Endothelial cell of umbilical vein (primary cell): Measurements from ENCODE around the gene LNX2. TPM values are rescaled to one million over a fixed set of nuclear protein-coding genes. Genes with fewer than 3 reads are reported as not detected.
A peak's percentile ranks its signal among the peaks of the same experiment; 100 is the strongest.

Experiments used
- BruUV-seq: library from RNA; stranded (reverse); fragments of 400-500 nt; replicated peaks from 2 replicates; lab custom pipeline; 2021; lab: Mats Ljungman, UMichigan
- CTCF ChIA-PET: fragments of 300-600, 350-600 bp; sonication (Branson Sonifier 250); formaldehyde crosslinking; loops from one replicate; lab custom pipeline; 2021; ENCODE audit warnings: antibody characterized with exemption, inconsistent platforms; lab: Charles Lee
- POLR2A ChIA-PET: fragments of 300-600, 350-600 bp; sonication (Branson Sonifier 250); formaldehyde crosslinking; loops from one replicate; lab custom pipeline; 2021; ENCODE audit warnings: antibody characterized with exemption, inconsistent platforms; lab: Charles Lee
- DNase-seq: peaks from one replicate; pipeline ENCODE4 v3.0.0-alpha.2; 2011; ENCODE audit warnings: low read depth, low spot score
- FAIRE-seq: peaks from 2 replicates; lab custom pipeline; 2011; peaks lifted over from hg19 to GRCh38; lab: Jason Lieb, UNC
- H2AFZ ChIP-seq: 2 replicates; pipeline ENCODE4 v1.6.0; 2012; ENCODE audit warnings: low read depth, low read length, control low read depth, inconsistent platforms
- H3K27ac ChIP-seq: 2 replicates; pipeline ENCODE4 v1.5.1; 2011; ENCODE audit warnings: low read depth, mild to moderate bottlenecking, control low read depth, low read length, moderate library complexity; ENCODE audit not compliant: insufficient read depth
- H3K27me3 ChIP-seq, 2 experiments: 2 replicates each; pipeline versions ENCODE4 v1.6.0 to v1.6.1; 2011; ENCODE audit warnings: low read length in 2 of 2, mixed read lengths in 1 of 2; ENCODE audit not compliant: control insufficient read depth in 2 of 2, insufficient read depth in 2 of 2
- H3K36me3 ChIP-seq, 2 experiments: 2 replicates in 1 of 2; 3 replicates in 1 of 2; pipeline ENCODE4 v1.5.1; 2011; ENCODE audit warnings: low read length in 2 of 2, mild to moderate bottlenecking in 1 of 2, moderate library complexity in 1 of 2; ENCODE audit not compliant: control insufficient read depth in 2 of 2, insufficient read depth in 2 of 2; ENCODE audit errors: extremely low read depth in 1 of 2
- H3K4me1 ChIP-seq: 3 replicates; pipeline ENCODE4 v1.5.1; 2011; ENCODE audit warnings: mild to moderate bottlenecking, low read length; ENCODE audit not compliant: control insufficient read depth, insufficient read depth; ENCODE audit errors: extremely low read depth
- H3K4me2 ChIP-seq: 2 replicates; pipeline ENCODE4 v1.6.1; 2011; ENCODE audit warnings: low read length, control low read depth, mixed read lengths; ENCODE audit not compliant: insufficient read depth
- H3K4me3 ChIP-seq, 3 experiments: fragments of 200-600 bp in 1 of 3; sonication (generic), shearing (Covaris generic) in 1 of 3; replicated peaks in 1 of 3; 2 replicates each; pipeline ENCODE4 v1.5.1; 2011 to 2016; ENCODE audit warnings: control low read depth in 3 of 3, low read length in 3 of 3, mild to moderate bottlenecking in 2 of 3, inconsistent platforms in 1 of 3, low read depth in 1 of 3, moderate library complexity in 1 of 3; ENCODE audit not compliant: insufficient read depth in 1 of 3
- H3K79me2 ChIP-seq: 2 replicates; pipeline ENCODE4 v1.6.0; 2012; ENCODE audit warnings: low read length, inconsistent platforms; ENCODE audit not compliant: control insufficient read depth, insufficient read depth
- H3K9ac ChIP-seq: replicated peaks from 2 replicates; pipeline ENCODE3; 2011; ENCODE audit warnings: low read length, control low read depth; ENCODE audit not compliant: insufficient read depth; ENCODE audit errors: extremely low read depth
- H3K9me1 ChIP-seq: replicated peaks from 3 replicates; pipeline ENCODE4 v1.6.0; 2011; ENCODE audit warnings: mild to moderate bottlenecking, low read length; ENCODE audit not compliant: control insufficient read depth, insufficient read depth; ENCODE audit errors: extremely low read depth
- H3K9me3 ChIP-seq: replicated peaks from 2 replicates; pipeline ENCODE4 v1.5.1; 2012; ENCODE audit warnings: low read length, inconsistent platforms; ENCODE audit not compliant: control insufficient read depth, insufficient read depth
- H4K20me1 ChIP-seq: replicated peaks from 2 replicates; pipeline ENCODE3; 2011; ENCODE audit warnings: mild to moderate bottlenecking, low read length; ENCODE audit not compliant: control insufficient read depth, insufficient read depth; ENCODE audit errors: extremely low read depth
- CTCF ChIP-seq, 2 donors: IDR thresholded peaks; 1 replicate in 1 of 2; 2 replicates in 1 of 2; pipeline ENCODE4 v1.5.1; 2011; ENCODE audit warnings: low read length in 2 of 2, mild to moderate bottlenecking in 2 of 2, moderate library complexity in 2 of 2, control low read depth in 1 of 2, inconsistent platforms in 1 of 2, low read depth in 1 of 2; ENCODE audit not compliant: insufficient read depth in 1 of 2; ENCODE audit errors: extremely low read depth in 1 of 2
- EZH2 ChIP-seq: IDR thresholded peaks from 2 replicates; pipeline ENCODE4 v1.6.1; 2012; ENCODE audit warnings: borderline replicate concordance, low read depth, mild to moderate bottlenecking, moderate library complexity, low read length, inconsistent platforms; ENCODE audit not compliant: severe bottlenecking
- FOS ChIP-seq: IDR thresholded peaks from 2 replicates; pipeline ENCODE4 v1.6.1; 2011; ENCODE audit warnings: mild to moderate bottlenecking, low read length, moderate library complexity, borderline replicate concordance; ENCODE audit not compliant: insufficient read depth
- GATA2 ChIP-seq: IDR thresholded peaks from 2 replicates; pipeline ENCODE4 v1.7.0; 2011; ENCODE audit warnings: low read depth, mild to moderate bottlenecking, moderate library complexity, mixed read lengths, low read length; ENCODE audit not compliant: insufficient read length, insufficient read depth
- JUN ChIP-seq: IDR thresholded peaks from 2 replicates; pipeline ENCODE4 v1.6.1; 2011; ENCODE audit warnings: borderline replicate concordance, low read depth; ENCODE audit not compliant: insufficient read length, insufficient read depth
- MAX ChIP-seq: IDR thresholded peaks from 2 replicates; pipeline ENCODE4 v1.6.1; 2011; ENCODE audit not compliant: insufficient read depth, insufficient read length
- MYC ChIP-seq: IDR thresholded peaks from one replicate; pipeline ENCODE4 v1.6.1; 2011; ENCODE audit warnings: mild to moderate bottlenecking, low read depth, low read length
- POLR2A ChIP-seq: IDR thresholded peaks from 2 replicates; pipeline ENCODE4 v1.6.1; 2012; ENCODE audit warnings: low read depth, mild to moderate bottlenecking, control low read depth, low read length
- POLR2AphosphoS5 ChIP-seq: IDR thresholded peaks from 2 replicates; pipeline ENCODE4 v1.6.1; 2012; ENCODE audit warnings: low read depth, mild to moderate bottlenecking, control low read depth, low read length, moderate library complexity; ENCODE audit not compliant: insufficient read depth
- dilution Hi-C: fragments of 300-500 bp; cut with MboI; formaldehyde crosslinking; loops from one replicate; pipeline ENCODE4 v1.15.0; 2019; ENCODE audit warnings: low sequenced_read_pairs; ENCODE audit not compliant: extremely low pct_ligation_motif_present
- intact Hi-C: fragments of 100-400 bp; cut with micrococcal nuclease; formaldehyde crosslinking; loops from one replicate; pipeline ENCODE4 v1.10.0; 2022
- polyA plus RNA-seq, 4 experiments: library from polyadenylated mRNA; depleted of rRNA in 3 of 4; stranded (reverse) in 3 of 4; unstranded in 1 of 4; fragments of >200 nt; gene quantifications; 2 replicates each; pipeline versions ENCODE4 v1.2.1 to v1.2.3, GENCODE V29; 2011 to 2012; ENCODE audit warnings: missing spikeins in 1 of 4
- total RNA-seq: library from RNA; stranded (reverse); gene quantifications from 2 replicates; pipeline ENCODE4 v1.2.3, GENCODE V29; 2021

Gene LNX2
- total and polyA plus RNA-seq, 2 donors (not counting 3 experiments of a cell fraction or from before 2014, with no cell fraction given) = 7.0 to 9.1 TPM

GRCh38 chr13:27621116-27621365, 712 bp upstream of the LNX2 start:
- TF ChIP-seq POLR2A (no peak), MAX (no peak), FOS (no peak), EZH2 (no peak), CTCF (IDR thresholded peaks at IDR 0.05; ENCODE audit: extremely low read depth in 1 of 2, insufficient read depth in 1 of 2, low read depth in 1 of 2, low read length in 2 of 2) (no peak), POLR2AphosphoS5 (no peak), JUN (no peak), MYC (no peak), GATA2 (no peak)
- H3K9me1 ChIP-seq = no peaks in the 10 kb centered on the region
- peaks cover 68% of the 10 kb centered on the region for H3K79me2 ChIP-seq
- peak overlapping the region; percentile 64 for H3K27ac ChIP-seq
- peak overlapping the region; percentile 80 for H3K9ac ChIP-seq
- no peaks in the 10 kb centered on the region for H3K27me3 ChIP-seq
- peaks cover 2 to 4% of the 10 kb centered on the region in 2 experiments for H3K36me3 ChIP-seq
- no peak for FAIRE-seq
- POLR2A ChIA-PET = interaction anchor here (1.2 to 1.3 kb wide), 2 partner anchors 18 to 21 kb away, joined by 3 read pairs; no protein-coding TSS in a partner anchor
- H2AFZ ChIP-seq = peak overlapping the region; percentile 66
- H3K4me1 ChIP-seq = peaks cover 17% of the 10 kb centered on the region
- H4K20me1 ChIP-seq = peaks cover 7% of the 10 kb centered on the region
- peak overlapping the region; percentile 89 for H3K4me2 ChIP-seq
- CTCF ChIA-PET = interaction anchor here (0.9 to 6.3 kb wide), 13 partner anchors 9 to 333 kb away, joined by 3 to 45 read pairs (median 8); no protein-coding TSS in a partner anchor
- peak overlapping the region; percentile 65 to 85 (median 83) for H3K4me3 ChIP-seq
- BruUV-seq = no TSS peak
- dilution Hi-C loops (no loop called here), intact Hi-C loops (loop anchor here (2.0 to 10.0 kb wide), 4 partner anchors 48 to 206 kb away; partner anchors contain the start of genes GSX1 and MTIF3)
- DNase-seq = peak; percentile 69
- H3K9me3 ChIP-seq = no peaks in the 10 kb centered on the region
